GM18858 (cell line): Measurements from ENCODE around the gene FOXP1.

Source experiments
- ATAC-seq: cut with Tn5 transposase; IDR thresholded peaks from one replicate; pipeline ENCODE4 v1.9.1; 2021; ENCODE audit not compliant: unreplicated experiment

Gene FOXP1

GRCh38 chr3:71565976-71566375 is 17.6 kb downstream of the FOXP1 start:
- ATAC-seq: no peak

DNA sequence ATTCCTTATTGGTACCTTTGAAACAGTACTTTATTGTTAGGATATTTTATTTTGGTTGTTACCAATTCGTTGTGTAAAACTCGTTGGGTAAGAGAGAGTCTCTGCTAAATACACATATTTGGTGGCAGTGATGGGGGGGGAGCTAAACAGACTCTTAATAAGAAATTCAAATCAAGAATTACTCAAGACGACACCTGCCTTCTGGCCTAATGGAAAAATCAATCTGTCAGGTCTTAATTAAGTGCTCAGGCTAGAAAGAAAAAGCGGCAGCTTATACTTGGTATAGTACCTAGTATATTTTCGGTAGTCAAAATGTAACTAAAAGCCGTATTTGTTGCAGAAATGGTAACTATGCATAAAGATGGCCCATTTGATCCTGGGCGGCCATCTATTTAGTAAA is 18.2 kb downstream of the FOXP1 start:
- no peak for ATAC-seq

DNA sequence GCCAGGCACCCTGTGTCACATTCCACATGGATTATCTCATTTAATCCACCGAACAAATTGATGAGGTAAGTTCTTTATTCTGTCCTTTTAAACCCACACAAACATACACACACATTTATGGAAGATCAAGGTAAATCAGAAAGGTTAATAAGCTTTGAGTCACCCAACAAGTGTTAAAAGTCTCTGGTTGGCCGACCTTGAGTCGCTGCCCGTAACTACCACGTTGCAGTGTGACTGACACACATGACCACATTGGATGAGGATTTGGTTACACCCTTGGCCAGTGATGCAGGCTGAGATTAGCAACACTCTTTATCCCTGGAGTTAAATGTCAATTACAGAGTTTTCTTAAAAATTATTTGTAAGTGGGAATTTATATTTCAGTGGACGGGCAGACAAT is 19.2 kb downstream of the FOXP1 start:
- peak; percentile 28 for ATAC-seq

DNA sequence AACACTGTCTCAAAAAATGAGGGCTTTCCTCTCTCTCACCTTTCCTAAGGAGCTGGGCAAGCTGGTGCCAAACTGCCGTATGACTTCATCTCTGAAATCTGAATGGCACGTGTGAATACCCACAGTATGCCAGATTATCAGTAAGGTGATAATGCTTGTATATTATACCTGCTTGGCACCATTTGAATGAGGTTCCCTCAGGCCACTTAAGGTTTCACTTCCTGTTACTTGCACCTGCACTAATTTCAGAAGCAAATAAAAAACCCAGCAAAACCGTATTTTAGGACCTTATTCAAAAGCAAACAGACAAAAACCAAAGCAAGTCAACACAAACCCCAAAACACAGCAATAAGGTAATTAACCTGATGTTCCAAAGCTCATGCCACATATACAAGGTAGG is 19.7 kb downstream of the FOXP1 start:
- peak; percentile 91 for ATAC-seq

DNA sequence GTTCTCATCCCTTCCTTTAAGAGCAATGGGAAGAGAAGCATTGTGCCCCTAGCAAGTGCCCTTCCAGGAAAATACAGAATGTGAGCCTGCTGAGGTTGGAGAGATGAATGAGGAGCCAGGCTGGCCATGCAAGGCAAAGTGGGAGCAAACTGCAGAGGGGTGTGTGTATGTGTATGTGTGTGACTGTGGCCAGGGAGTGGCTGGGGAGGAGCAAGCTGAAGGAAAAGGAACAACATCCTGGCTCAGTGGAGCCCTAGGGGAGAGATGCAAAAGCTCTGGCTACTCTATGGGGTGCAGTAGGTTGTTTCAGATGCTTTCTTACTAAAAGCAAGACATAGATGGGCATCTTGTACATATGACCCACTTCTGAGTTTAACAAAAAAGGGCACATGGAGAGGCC is 20.6 kb downstream of the FOXP1 start:
- no peak for ATAC-seq

- ATAC-seq: no peak
Observed at GRCh38 chr3:71560665-71561064, 22.9 kb downstream of the FOXP1 start.

- no peak for ATAC-seq
Observed at GRCh38 chr3:71559578-71560162, 23.9 kb downstream of the FOXP1 start.

DNA sequence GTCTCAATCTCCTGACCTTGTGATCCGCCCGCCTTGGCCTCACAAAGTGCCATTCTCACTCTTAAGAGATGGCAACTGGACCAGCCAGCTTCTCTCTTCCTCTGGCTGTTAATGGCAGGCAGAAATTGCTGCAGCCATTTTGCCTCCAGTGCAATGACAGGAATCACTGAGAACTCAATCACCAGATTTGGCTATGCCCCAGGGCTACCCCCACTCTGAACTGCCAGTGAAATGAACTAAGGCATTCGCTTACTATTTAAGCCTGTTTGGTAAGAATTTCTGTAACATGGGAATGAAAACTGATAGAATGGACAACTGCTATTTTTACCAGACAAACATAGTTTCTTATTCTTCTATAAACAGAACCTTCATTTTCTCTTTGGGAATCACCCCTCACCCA is 24.5 kb downstream of the FOXP1 start:
- ATAC-seq: no peak

DNA sequence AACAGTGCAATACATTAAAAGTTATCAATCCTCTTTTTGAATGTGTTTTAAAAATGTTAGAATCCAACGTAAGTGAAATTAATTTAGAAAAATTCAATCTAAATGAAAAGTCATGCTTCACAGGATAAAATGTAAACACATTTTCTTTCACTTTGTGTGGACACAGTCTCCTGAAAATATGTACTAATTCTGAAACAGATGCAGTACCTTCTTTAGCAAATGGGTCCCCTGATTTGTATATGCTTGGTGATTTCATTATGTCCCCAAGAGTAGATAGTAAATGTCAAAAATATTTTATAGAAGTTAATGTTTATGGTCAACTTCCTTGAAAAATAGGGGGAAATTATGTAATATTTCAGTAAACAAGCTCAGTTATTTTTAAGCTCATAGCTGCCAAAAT is 28.9 kb downstream of the FOXP1 start:
- ATAC-seq: peak; percentile 57

GRCh38 chr3:71551311-71551919 is 32.1 kb downstream of the FOXP1 start:
- ATAC-seq: no peak

GRCh38 chr3:71549951-71550350 is 33.6 kb downstream of the FOXP1 start:
- ATAC-seq: no peak

DNA sequence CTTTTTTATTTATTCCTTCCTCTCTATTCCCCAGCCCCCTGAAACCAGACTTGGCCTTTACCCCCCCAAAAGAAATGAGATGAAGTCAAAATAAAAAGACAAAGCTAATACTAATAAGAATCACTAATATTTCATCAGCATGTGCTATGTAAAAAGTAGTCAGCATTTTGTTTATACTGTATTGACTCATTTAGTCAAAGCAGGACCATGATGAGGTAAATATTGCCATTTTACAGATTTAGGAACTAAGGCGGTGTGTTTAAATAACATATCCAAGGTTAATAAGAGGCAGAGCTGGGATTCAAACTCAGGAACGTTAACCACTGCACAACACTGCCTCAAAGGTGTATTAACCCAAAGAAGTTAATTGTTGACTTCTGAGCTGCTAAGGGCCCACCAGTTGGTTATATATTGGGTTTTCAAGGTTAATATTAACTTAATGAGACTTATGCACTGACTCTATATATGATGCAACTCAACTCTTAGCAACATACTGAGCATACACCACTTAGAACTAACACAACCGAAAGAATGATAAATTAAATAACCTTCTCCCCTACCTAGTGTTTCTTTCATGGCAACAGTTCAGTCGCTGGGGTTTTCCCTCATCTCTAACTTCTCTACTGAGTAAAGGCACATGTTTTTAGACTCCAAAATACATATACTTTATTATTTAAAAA is 34.7 kb downstream of the FOXP1 start:
- peak; percentile 62 for ATAC-seq

DNA sequence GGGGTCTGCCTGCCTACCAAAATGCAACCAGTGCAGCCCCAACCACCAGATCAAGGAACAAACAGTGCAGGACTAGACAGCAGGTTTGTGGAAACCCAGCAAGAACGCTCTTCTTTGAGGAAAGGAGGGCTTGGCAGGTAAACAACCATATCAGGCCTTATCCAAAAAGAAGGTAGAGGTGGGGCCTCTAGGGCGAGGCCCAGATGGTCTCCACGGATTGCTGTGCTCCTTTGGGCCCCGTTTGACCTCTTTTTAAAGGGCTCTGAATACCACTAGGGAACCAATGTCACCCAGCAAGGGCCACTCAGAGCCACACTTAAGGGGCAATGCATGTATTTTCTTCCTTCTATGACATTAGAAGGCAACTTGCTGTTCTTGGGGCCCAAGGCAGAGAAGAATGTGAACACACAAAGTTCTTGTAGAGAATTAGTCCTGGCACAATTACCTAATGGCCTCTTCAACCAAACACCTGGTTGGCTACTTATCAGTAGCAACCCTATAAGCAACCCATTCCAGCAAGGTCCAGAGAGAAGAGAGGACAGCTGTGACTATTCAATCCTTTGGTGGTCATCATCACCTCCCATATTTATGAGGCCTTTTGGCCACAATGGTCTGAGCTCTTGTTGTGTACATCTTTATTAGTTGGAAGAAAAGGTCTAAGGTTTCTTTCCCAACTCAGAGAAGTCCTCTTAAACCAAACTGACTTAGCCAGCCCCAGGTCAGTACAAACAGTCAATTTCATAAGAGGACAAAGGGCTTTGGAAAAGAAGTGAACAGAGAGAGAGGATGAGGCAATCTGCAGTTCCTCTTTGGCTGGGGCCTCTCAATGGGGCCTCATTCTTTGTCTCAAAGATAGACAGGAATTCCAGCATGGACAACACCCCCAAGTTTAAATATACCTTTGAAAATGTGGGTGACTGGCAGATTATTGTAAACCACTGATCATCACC is 36.0 kb downstream of the FOXP1 start:
- ATAC-seq: no peak

DNA sequence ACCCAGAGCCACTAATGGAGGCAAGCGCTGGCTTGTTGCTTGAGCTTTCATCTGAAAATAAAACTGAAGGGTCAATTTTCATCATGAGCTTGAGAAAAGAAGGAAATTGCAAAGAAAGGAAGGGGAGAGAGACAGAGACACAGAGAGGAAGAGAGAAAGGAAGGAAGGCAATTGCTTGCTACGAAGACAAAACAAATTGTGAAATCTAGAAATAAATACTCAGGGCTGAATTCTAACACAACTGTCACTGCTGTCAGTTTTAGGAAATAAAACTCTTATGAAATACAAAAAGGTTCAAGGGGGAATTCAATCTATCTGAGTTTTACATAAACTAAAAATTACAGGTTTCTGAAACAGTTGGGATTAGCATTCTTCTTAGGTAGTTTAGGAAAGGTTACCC is 36.7 kb downstream of the FOXP1 start:
- ATAC-seq: no peak

DNA sequence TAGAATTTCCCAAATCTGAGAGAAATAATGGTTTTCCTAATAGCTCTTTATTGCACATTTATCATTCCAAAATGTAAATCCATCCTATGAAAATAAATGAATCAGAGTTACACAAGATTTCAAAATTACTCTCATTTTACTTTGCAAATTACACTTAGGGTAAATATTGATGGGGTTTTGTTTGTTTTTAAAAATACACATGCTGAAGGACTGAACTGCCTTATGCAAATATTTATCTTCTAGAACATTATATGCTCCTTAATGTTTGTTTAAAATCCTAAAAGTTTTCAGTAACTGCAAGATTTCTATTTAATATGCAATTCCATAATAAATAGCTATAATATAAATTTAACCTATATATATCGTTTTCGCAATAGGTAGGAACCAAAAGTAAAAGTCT is 38.2 kb downstream of the FOXP1 start:
- ATAC-seq: no peak

GRCh38 chr3:71543371-71544016 is 40.0 kb downstream of the FOXP1 start:
- ATAC-seq: no peak

GRCh38 chr3:71542521-71543370 is 40.8 kb downstream of the FOXP1 start:
- no peak for ATAC-seq

- no peak for ATAC-seq
Observed at GRCh38 chr3:71541313-71541712, 42.2 kb downstream of the FOXP1 start.

- ATAC-seq: no peak
Observed at GRCh38 chr3:71537211-71537611, 46.3 kb downstream of the FOXP1 start.

DNA sequence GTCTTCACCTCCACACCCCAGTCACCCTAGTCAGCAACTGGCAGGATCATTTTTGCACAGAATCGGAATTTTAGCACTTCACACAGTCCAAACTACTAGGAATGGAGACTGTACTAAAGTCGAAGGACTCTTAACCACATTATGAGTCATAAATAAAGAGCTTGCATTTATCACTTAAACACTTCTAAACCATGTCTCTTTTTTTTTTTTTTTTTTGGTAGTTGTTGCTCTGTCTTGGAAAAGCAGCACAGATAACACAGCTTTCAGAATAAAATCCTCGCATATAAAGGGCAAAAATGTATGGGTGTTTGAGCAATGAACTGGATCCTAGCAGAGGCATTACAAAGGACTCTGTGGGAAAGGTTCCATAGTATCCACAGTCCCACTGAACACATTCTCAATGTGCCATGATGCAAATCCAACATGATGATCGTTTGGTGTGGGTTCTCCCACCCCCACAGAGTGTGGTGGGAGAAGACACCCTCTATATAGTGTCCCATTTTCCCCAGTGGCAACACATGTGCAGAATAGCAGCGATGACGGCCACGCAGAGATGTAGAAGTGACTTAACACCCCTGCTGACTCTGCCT is 47.1 kb downstream of the FOXP1 start:
- ATAC-seq: no peak
